HG02938 (cell line): ENCODE data around the gene FBXL22.

Source experiments
- ATAC-seq: cut with Tn5 transposase; IDR thresholded peaks from one replicate; pipeline ENCODE4 v1.9.1; 2021; ENCODE audit warnings: mild to moderate bottlenecking, moderate library complexity; ENCODE audit not compliant: unreplicated experiment

Gene FBXL22, protein sequence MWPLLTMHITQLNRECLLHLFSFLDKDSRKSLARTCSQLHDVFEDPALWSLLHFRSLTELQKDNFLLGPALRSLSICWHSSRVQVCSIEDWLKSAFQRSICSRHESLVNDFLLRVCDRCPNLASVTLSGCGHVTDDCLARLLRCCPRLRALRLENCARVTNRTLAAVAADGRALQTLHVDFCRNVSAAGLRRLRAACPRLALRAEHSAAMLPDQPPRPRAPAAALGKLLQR

GRCh38 chr15:63597038-63597790 lies at the start of gene FBXL22:
FBXL22 (plus strand) TSS chr15:63597387; CDS start chr15:63597393, 6 bp downstream.
- ATAC-seq: no peak

- no peak for ATAC-seq
These were observed 45.8 kb upstream of the FBXL22 start for GRCh38 chr15:63551400-63551799.

DNA sequence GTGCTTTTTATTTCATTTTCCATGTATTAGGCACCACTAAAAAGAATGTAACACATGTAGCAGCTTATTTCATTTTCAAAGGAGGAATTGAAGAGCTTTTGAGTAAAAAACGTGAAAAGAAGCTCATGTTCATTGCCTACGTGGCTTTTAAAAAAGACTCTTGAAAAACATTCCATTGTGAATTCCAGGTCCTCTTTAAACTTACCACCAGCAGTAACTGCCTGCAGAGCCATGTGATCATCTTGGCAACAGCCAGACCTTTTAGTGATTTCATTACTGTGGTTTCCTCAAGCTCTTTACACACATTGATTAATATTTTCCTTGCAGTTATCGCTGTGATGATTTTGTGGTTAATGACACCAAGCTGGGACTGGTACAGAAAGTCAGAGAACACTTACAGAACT lies 43.8 kb upstream of the FBXL22 start:
- ATAC-seq: no peak

DNA sequence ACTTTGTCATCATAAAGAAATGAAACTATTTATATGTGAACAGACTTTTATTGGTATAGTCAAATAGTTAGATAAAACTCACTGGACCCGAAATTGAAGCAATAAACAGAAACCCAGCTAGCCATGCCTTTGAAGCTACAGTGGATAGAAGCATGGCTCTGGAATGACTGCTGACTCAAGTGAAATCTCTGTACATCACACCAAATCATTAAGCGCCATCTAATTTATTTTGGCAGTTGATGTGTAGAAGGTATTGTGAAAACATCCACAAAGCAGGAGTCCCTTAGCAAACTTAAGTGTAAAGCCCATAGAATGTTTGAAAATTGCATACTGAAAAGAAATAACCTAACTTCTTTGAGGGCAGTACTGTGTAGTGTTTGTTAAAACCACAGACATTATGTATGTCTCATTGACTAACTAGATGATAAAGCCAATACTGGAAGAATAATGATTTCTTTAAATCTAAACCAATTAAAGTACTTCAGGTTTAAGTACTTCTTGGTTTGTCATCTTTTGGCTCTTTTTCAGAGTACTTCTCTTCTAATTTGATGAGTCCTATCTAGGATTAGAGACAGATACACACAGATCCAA lies 42.8 kb upstream of the FBXL22 start:
- ATAC-seq: no peak

GRCh38 chr15:63555507-63555906 lies 41.7 kb upstream of the FBXL22 start:
- ATAC-seq: no peak

DNA sequence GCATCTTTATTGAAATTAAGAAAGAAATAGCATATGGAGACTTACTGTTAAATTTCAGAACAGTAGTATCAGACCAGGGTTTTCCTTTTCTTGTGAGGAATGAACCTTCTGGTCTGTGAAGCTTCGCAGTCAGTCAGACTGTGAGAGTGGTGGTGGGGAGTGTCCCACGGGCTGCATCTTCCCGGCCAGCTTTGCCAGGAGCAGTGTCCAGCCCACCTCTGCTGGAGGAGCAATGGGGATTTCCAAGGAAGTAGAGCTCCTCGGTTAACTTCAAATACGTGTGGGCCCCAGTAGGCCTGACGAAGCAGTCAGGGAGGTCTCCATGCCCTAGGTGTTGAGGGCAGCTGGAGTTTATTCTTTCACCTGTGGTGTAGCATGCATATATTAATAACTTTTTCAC lies 40.9 kb upstream of the FBXL22 start:
- no peak for ATAC-seq

DNA sequence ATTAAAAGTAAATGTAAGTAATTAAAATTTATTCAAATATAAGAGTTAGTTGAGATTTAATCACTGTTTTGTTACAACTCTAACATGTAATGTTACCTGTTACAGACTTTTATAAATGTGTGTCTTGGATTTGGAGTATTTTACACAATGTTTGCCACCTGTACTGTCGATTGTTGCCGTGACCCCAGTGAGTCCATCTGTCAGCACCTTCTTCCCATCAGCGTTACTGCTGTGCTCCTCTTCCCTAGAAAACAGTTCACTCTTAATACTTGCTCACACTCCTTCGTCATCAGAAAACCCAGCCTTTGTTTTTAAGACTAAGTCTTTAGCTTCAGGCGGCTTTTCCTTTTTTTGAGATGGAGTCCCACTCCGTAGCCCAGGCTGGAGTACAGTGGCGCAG lies 40.5 kb upstream of the FBXL22 start:
- no peak for ATAC-seq

GRCh38 chr15:63559753-63560152 lies 37.4 kb upstream of the FBXL22 start:
- ATAC-seq: no peak

- no peak for ATAC-seq
These were observed 36.3 kb upstream of the FBXL22 start for GRCh38 chr15:63560741-63561448.

DNA sequence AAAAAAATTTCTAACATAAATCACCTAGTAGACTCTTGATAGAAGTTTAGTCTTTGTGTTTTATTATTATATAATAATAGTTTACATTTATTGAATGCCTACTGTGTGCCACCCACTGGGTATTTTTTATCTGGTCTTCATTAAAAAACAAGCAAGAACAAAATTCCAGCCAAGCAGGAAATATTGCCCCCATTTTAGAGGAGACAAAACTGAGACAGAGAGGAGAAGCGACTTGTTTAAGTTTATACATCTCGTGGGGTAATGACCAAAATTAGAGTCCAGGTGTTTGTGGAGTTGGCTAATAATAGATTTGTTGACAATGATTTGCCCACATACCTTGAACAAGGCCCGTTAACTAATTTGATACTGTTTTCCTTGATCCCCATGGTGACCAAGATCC lies 33.1 kb upstream of the FBXL22 start:
- ATAC-seq: no peak

- no peak for ATAC-seq
These were observed 31.5 kb upstream of the FBXL22 start for GRCh38 chr15:63565536-63566186.

- no peak for ATAC-seq
These were observed 24.3 kb upstream of the FBXL22 start for GRCh38 chr15:63572749-63573464.

DNA sequence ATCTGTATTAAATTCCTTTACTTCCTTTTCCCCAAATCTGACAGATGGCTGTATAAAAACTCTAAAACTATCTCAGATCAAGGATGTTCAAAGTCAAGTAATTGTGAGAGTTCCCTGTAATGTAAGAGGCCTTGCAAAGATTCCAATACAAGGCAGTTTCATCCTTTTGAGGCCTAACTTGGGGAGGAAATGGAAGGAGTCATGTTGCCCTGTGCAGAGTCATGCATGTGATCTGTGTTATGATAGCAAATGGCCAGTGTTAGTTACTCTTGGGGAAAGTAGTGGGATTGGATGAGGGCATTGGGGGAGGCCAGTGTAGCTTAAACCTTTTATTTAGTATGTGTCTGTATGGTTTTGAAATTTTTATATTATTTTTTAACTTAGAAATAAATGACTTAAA lies 23.7 kb upstream of the FBXL22 start:
- ATAC-seq: no peak

DNA sequence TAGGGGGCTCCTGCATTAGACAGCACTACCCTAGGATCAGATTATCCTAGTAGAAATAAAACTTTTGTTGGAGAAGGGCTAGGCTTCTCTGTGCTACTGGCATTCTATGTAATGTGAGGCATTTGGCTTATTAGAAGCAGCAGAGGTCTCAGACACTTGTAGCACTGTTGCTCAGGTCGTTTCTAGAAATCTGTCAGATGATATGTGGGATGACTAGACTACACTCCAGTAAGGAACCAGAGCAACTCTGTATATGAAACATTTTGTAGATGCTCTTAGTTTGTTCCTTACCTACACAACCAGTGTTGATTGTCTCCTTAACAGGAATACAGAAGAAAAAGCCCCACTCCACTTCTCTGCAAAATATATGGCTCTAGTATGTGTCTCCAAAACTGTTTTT lies 21.9 kb upstream of the FBXL22 start:
- ATAC-seq: no peak

DNA sequence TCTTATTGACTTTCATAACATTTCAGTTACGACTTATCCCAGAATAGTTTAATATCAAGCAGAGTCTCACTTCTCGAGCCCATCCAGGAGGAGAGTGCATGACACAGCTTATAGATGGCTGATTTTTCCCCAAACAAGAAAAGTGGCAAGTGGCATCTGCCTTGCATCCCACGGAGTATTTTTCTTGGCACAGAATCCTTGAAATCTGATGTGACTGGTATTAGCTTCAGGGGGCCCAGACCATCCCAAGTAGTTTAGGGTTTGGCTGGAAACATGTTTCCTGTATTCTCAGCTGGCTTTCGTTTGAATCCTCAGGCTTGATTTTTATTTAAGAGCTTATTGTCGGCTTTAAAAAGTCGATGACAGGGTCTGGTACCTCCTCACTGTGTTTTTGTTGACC lies 20.7 kb upstream of the FBXL22 start:
- no peak for ATAC-seq

DNA sequence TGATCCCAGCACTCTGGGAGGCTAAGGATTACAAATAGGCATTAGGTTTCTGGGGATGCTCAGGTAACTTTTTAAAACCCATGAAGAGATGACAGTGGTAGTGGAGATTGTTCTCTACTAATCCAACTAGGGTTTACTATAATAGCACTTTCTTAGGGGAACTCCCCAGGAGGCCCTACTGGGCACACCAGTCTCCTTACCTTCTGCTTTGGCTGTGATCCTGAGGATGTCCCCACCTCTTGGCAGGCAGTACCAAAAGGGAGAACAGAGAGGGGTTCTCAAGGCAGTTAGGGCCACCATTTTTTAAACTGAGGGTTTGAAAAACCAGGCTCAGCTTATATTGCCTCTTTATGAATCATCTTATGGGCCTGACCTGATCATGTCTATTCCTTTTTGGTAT lies 15.0 kb upstream of the FBXL22 start:
- ATAC-seq: no peak

DNA sequence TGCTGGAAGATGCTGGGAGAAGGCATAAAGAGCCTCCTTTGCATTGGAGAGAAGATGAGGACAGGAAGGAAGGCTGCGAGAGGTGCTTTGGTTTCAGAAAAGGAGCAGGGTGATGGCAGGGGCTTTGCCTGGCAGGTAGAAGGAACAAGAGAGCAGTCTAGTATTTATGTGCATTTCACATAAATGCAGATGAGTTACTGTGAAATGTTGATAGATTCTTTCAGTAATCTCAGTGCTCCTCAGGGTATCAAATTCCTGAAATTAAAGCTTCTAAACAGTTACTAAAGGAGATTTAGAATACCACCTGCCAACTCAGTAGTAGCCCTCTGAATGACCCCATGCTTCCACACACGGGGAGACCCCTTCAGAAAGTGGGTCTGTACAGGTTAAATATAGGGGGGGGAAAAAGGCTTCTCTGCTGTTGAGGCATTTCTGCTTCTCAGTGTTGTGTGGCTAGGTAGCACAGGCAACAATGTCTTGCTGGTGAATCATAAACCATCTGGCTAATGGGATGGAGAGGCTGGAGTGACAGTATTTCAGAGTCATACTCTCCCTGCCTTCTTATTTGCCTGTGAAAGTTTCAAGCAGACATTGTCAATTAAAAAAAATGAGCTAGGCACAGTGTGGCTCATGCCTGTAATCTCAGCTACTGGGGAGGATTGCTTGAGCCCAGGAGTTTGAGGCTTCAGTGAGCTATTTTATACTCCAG lies 14.3 kb upstream of the FBXL22 start:
- ATAC-seq: no peak

GRCh38 chr15:63586790-63587189 lies 10.4 kb upstream of the FBXL22 start:
- no peak for ATAC-seq

DNA sequence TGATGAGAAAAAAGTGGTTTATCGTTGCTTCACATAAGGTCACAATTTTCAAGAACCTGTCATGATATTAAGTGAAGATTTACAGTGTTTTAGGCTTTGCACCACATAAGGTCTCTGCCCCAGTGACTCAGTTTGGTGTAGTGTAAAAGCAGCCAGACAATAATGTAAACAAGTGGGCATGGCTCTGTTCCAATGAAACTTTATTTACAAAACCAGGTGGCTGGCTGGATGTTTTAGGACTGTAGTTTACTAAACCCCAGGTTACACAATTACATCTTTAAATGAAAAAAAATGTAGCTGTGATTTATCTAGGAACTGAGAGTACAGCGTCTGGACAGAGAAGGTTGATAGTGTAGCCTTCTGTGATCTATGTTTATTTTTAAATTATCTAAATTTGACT lies 9.7 kb upstream of the FBXL22 start:
- no peak for ATAC-seq

DNA sequence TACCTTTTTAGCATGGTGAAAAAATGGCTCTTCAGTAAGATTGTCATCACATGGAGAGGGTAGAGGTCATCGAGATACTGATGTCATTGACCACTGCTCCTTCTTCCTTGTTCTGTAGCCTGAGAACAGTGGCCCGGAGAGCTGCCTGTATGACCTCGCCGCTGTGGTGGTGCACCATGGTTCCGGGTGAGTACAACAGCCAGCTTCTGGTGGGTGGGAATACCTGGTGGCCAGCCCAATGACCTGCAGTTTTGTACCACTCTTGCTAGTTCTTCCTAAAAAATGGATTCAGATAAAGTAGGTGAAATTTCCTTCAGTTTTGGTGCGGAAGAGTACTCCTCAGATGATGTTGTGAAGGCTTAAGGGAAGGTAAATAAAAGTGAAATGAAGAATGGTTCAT lies 8.4 kb upstream of the FBXL22 start:
- ATAC-seq: no peak
